GM10847 (cell line): ENCODE results near the gene EPRS1.

Experiments used
- POLR2A ChIP-seq: IDR thresholded peaks from 2 replicates; pipeline ENCODE4 v1.6.1; 2011; ENCODE audit not compliant: insufficient read length; ENCODE audit errors: extremely low read depth

The EPRS1 gene

DNA sequence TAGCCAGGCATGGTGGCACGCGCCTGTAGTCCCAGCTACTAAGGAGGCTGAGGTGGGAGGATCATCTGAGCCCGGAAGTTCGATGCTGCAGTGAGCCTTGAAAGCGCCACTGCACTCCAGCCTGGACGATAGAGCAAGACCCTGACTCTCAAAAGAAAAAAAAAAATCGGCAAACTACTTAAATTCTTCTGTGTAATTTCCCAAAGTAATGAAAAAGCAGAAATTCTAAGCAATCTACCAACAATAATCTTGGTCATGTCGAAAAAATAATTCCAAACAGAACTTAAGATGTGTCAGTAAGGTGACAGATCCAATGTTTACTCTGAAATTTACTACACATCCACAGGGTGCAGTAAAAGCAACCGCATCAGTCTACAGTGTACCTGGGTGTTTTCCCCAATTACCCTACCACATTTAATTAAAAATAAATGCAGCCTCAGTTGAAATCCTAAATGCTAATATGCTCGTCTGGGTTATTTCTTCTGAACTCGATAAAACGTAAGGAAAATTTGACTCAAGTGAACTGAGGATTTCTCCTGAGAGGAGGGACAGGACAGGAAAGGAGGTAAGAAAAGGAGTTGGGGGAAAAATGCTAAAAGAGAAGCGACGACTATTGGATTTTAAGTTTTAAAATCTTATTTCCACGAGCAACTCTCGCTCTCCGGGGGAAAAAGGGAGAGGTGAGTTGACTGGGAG is 801 bp downstream of the EPRS1 start:
- TF ChIP-seq POLR2A = no peak

DNA sequence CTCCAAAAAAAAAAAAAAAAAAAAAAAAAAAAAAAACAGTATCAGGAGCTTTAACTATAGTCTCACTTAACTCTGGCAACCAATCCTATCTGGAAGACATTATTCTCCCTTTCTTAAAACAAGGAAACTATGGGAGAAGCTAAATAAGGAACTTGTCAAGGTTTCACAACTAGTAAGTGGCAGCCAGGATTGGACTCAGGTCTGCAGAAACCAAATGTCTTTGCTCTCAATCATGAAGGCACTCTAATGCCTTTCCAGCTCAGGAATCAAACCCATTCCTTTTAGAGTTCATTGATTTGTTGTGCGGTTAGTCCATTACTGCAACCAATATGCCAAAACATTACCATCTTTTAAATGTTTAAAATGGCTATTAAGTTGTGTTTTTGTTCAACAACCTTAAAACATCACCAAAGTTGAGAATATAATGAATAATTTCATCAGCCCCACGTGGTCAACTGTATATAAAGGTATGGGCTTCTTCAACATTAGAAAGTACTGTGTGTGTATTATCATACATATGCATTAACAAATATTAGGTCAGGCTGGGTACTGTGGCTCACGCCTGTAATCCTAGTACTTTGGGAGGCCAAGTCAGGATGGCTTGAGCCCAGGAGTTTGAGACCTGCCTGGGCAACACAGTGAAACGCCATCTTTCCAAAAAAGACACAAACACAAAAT is 1.5 kb downstream of the EPRS1 start:
- TF ChIP-seq POLR2A = no peak

DNA sequence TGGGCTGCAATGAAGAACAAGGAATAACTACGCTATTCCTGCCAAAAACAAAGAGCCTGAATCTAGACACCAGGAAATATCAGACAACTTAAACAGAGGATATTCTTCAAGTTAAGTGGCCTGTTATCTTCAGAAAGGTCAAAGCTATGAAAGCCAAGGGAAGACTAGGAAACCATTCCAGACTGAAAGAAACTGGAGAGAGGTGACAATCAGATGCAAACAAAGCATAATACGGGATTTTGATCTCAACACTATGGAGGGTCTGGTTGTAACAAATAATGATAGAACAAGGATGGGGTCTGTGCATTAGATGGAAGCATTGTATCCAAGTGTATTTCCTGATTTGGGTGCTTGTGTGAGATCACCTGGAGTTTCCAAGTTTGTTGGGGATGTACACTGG is 2.7 kb downstream of the EPRS1 start:
- no peak for TF ChIP-seq POLR2A

DNA sequence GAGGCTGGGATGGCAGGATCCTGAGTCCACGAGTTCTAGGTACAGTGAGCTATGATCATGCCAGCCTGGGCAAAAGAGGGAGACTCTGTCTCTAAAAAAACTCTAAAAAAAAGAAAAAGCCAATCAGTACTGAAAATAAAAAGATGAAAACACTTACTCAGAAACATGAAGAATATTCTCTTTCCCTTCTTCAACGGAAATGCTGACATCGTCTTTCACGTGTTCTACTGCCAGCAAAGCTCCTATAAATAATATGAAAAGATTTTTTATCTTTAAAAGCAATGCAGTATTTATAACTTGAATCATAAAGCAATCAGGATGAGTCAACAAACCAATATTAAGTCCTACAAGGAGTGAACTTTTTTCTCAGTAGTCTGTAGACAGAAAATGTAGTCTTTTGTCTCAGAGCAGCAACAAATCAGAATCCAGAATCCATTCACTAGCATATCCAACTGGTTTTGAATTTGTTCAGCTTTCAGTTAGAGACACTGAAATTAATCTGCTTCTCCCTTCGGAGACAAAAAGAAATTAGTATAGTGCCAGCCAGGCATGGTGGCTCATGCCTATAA is 6.2 kb downstream of the EPRS1 start:
- no peak for TF ChIP-seq POLR2A

DNA sequence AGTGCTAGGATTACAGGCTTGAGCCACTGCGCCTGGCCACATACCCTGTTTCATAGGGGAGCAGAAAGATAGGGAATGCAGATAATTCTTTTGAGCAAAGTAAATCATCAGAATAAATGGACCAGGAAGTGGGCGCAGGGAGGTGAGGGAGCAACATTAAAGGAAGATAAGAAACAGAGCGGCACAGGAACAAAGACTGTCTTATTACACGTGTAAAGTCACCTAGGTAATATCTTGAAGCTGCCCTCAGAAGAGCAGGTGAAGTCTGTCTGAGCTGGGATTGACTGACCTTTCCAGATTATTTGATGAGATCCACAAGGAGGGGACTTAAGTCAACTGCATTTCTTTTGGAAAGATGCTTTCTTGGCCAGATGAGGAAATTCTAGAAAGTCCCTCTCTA is 7.7 kb downstream of the EPRS1 start:
- no peak for TF ChIP-seq POLR2A

GRCh38 chr1:220032911-220033310 is 13.4 kb downstream of the EPRS1 start:
- no peak for TF ChIP-seq POLR2A

GRCh38 chr1:220031287-220031686 is 15.0 kb downstream of the EPRS1 start:
- TF ChIP-seq POLR2A = no peak

GRCh38 chr1:220028346-220028895 is 17.9 kb downstream of the EPRS1 start:
- no peak for TF ChIP-seq POLR2A

DNA sequence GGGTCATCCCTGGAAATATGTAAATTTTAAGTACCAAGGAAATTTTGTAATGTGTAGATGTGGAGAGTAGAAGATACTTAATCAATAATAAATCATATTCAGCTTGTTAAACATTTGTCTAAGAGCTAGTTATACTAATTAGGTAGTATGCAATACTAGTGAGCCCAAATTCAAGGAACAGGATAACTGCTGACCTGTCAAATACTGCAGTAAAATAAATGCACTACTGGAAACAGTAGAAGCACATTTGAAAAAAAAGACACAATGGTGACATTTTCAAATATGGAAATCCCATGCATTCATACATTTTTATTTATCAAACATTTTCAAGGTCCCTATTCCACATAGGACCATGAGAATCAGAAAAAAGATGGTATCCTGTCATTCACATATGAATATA is 27.2 kb downstream of the EPRS1 start:
- no peak for TF ChIP-seq POLR2A

DNA sequence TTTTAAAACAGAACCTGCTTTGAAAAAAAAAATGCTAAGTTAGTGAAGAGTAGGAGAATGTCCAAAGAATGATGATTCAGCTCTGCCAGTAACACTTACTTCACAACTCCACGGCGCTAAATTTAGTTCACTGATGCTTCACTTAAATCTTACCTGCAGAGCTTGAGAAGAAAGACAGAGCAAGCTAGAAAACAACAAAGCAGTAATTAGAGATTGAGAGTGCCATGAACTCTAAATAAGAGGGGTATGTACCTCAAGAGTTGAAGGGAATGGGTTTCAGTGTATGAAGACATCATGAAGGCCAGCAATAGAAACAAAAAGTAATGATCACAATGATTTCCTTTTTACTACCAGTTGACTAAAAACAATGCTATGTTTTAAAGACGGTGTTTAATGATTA is 32.8 kb downstream of the EPRS1 start:
- TF ChIP-seq POLR2A = no peak

GRCh38 chr1:220012259-220012658 is 34.0 kb downstream of the EPRS1 start:
- no peak for TF ChIP-seq POLR2A

DNA sequence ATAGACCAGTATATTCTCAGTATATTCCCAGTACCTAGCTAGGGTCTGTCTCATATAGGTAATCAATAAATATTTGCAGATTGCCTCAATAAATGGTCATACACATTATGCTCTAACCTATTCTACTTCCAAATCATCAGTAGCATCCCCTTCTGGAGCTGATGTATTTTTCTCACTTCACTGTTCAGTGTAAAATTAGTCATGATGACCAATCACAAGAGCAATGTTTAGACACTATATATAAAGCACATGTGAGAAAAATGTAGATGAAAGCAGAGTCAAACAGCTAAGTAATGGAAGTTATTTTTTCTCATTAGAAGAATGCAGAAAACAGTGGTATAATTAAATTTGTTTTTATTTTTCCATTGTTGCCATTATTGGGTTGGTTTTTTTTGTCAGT is 34.7 kb downstream of the EPRS1 start:
- TF ChIP-seq POLR2A = no peak

GRCh38 chr1:220007438-220007837 is 38.9 kb downstream of the EPRS1 start:
- TF ChIP-seq POLR2A = no peak

DNA sequence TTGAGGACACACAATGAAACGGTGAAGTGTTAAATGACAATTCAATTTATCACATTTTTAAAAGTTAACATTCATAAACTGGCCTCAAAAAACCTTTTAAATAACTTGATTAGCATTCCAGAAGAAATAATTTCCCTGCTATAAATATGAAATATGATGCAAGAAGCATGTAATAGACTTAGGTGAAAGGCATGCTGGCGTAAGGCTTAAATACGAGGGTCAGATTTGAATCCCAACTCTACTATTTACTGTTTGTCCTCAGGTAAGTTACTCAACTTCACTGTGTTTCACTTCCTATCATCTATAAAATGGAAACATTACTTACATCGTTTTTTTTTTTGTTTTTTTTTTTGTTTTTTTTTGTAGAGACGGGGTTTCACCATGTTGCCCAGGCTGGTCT is 40.8 kb downstream of the EPRS1 start:
- no peak for TF ChIP-seq POLR2A

DNA sequence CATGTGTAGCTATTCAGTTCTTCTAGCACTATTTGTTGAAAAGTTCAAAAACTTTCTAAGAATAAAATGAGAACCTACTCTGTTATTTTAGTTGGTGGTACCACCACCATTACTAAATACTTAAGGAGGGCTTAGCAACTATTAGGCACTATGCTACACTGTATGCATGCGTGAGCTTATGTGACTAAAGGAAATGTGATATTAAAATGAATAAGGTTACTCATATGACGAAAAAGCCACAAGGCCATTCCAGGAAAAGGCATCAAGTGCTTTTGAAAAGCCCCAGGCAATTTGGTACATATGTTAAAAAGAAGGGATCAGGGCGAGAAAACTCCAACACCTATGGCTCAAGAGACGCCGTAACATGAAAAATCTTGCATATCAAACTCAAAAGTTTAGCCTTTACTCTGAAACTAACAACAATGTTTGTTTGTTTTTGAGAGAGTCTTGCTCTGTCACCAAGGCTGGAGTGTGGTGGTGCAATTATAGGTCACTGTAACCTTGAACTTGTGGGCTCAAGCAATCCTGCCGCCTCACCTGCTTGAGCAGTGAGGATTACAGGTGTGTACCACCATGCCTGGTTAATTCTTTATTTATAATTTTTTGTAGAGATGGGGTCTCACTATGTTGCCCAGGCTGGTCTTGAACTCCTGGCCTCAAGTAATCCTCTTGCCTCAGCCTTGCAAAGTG is 42.5 kb downstream of the EPRS1 start:
- TF ChIP-seq POLR2A = no peak

- no peak for TF ChIP-seq POLR2A
Measured at GRCh38 chr1:220003015-220003414, 43.3 kb downstream of the EPRS1 start.

- no peak for TF ChIP-seq POLR2A
Measured at GRCh38 chr1:220001095-220001501, 45.2 kb downstream of the EPRS1 start.
